Osteoblast (primary cell): ENCODE data around the gene GFRA1. TPM values are rescaled to one million over a fixed set of nuclear protein-coding genes. Genes with fewer than 3 reads are reported as not detected.

Experiments
- DNase-seq: peaks from one replicate; pipeline ENCODE4 v3.0.0; 2011; ENCODE audit warnings: low spot score, mixed read lengths; ENCODE audit not compliant: insufficient read length; ENCODE audit errors: missing footprints
- H2AFZ ChIP-seq: 2 replicates; pipeline ENCODE4 v1.6.0; 2011; ENCODE audit warnings: mild to moderate bottlenecking, low read length
- H3K27ac ChIP-seq: 2 replicates; pipeline ENCODE4 v1.5.1; 2011; ENCODE audit warnings: mild to moderate bottlenecking, low read depth, low read length, moderate library complexity
- H3K27me3 ChIP-seq: 2 replicates; pipeline ENCODE4 v1.6.0; 2012; ENCODE audit warnings: mild to moderate bottlenecking, control low read depth, inconsistent platforms, low read length, moderate library complexity; ENCODE audit not compliant: insufficient read depth
- H3K36me3 ChIP-seq: 2 replicates; pipeline ENCODE4 v1.5.1; 2011; ENCODE audit warnings: mild to moderate bottlenecking, low read length, control low read depth, moderate library complexity; ENCODE audit not compliant: insufficient read depth
- H3K4me1 ChIP-seq: 2 replicates; pipeline ENCODE4 v1.5.1; 2011; ENCODE audit warnings: mild to moderate bottlenecking, low read length, control low read depth, moderate library complexity; ENCODE audit not compliant: insufficient read depth
- H3K4me2 ChIP-seq: 2 replicates; pipeline ENCODE4 v1.6.0; 2011; ENCODE audit warnings: mild to moderate bottlenecking, low read length; ENCODE audit not compliant: insufficient read depth
- H3K4me3 ChIP-seq: fragments of 200-600 bp; sonication (generic); 3 replicates; pipeline ENCODE4 v1.5.1; 2012; ENCODE audit warnings: mild to moderate bottlenecking, low read length, inconsistent platforms; ENCODE audit not compliant: insufficient read depth
- H3K79me2 ChIP-seq: 2 replicates; pipeline ENCODE4 v1.6.0; 2012; ENCODE audit warnings: mild to moderate bottlenecking, low read length, control low read depth, inconsistent platforms; ENCODE audit not compliant: insufficient read depth
- H3K9me3 ChIP-seq: 2 replicates; pipeline ENCODE4 v1.5.1; 2011; ENCODE audit warnings: low read depth, low read length, control low read depth
- H4K20me1 ChIP-seq: 2 replicates; pipeline ENCODE4 v1.6.0; 2012; ENCODE audit warnings: mild to moderate bottlenecking, low read length, control low read depth; ENCODE audit not compliant: insufficient read depth
- total RNA-seq: library from RNA; depleted of rRNA; stranded (reverse); fragments of >200 nt; gene quantifications from 2 replicates; pipeline ENCODE4 v1.2.3, GENCODE V29; 2012
- TF ChIP-seq, protein P1 (sequence below): IDR thresholded peaks from 2 replicates; pipeline ENCODE4 v1.5.1; 2011; ENCODE audit warnings: mild to moderate bottlenecking, low read depth, low read length, moderate library complexity; ENCODE audit errors: extremely low read depth

GFRA1 gene
- total RNA-seq, 1 donor: 76.0 TPM

DNA sequence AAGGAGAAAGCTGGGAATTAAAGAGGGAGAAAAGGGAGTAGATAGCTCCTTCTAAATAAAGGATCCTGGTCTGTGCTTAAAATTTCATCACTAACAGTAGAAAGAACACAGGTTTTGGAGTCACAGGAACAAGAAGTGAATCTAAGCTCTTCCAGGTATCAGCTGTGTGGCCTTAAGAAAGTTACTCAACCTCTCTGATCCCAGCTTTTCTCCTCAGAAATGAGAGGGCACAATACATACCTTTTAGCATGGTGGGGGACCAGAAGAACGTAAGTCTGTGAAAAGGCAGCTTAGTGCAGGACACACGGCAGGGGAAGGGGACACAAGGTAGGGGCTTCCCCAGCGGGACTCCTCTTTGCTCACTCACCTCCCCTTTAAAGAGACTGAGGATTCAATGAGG, 13.4 kb downstream of the GFRA1 start:
- Histone ChIP-seq H3K36me3 (no peaks in the 10 kb centered on the region), H3K79me2 (no peaks in the 10 kb centered on the region), H3K9me3 (no peaks in the 10 kb centered on the region), H3K4me3 (no peak overlapping the region), H3K4me1 (no peaks in the 10 kb centered on the region), H4K20me1 (no peaks in the 10 kb centered on the region), H3K27ac (no peak overlapping the region), H3K27me3 (no peaks in the 10 kb centered on the region), H2AFZ (no peak overlapping the region), H3K4me2 (no peak overlapping the region)
- DNase-seq: no peak
- TF ChIP-seq, protein P1, sequence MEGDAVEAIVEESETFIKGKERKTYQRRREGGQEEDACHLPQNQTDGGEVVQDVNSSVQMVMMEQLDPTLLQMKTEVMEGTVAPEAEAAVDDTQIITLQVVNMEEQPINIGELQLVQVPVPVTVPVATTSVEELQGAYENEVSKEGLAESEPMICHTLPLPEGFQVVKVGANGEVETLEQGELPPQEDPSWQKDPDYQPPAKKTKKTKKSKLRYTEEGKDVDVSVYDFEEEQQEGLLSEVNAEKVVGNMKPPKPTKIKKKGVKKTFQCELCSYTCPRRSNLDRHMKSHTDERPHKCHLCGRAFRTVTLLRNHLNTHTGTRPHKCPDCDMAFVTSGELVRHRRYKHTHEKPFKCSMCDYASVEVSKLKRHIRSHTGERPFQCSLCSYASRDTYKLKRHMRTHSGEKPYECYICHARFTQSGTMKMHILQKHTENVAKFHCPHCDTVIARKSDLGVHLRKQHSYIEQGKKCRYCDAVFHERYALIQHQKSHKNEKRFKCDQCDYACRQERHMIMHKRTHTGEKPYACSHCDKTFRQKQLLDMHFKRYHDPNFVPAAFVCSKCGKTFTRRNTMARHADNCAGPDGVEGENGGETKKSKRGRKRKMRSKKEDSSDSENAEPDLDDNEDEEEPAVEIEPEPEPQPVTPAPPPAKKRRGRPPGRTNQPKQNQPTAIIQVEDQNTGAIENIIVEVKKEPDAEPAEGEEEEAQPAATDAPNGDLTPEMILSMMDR: no peak

DNA sequence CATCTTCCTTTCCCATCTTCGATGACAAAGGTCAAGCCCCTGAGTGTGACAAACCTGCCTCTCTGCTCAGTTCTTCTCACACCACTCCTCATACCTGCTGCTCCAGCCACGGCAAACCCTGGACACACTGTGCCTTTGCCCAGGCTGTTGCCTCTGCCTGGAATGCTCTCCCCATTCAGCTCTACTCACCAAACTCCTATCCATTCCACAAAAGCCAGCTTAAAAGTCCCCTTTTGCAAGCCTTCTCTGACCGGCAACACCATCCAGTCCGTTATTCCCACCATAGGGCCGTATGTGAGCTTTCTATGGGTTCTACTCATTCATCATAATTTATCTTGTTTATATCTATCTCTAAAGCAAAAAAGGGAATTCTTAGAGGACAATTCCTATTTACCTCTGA, 15.2 kb downstream of the GFRA1 start:
- TF ChIP-seq, protein P1: no peak
- H3K4me1 ChIP-seq: no peaks in the 10 kb centered on the region

DNA sequence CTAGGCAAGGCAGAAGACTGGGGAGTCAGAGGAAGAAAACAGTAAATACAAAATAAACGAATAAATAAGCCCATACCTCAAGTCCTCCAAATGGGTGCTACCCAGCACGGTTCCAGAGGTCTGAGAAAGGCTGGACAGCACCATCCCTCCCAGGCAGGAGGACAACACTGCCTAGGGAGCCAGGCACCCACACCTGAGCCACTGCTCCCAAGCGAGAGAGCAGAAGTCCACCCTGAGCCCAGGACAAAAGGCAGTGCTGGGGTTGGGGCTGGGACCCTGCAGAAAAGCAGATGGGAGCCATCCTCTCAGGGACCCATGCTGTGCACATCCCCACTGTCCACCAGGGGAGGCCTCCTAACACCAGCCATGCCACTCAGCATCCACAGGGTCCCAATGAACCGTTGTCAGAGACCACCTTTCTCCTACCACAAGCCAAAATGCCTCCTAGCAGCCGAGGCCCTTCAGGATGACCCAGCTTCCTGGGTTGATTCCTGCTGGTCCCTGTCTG, 16.2 kb downstream of the GFRA1 start:
- Histone ChIP-seq H3K27me3 (no peaks in the 10 kb centered on the region), H3K9me3 (no peaks in the 10 kb centered on the region), H3K4me1 (no peaks in the 10 kb centered on the region), H3K79me2 (no peaks in the 10 kb centered on the region), H3K36me3 (no peaks in the 10 kb centered on the region), H3K4me2 (no peak overlapping the region), H3K27ac (no peak overlapping the region), H3K4me3 (no peak overlapping the region), H4K20me1 (no peaks in the 10 kb centered on the region), H2AFZ (no peak overlapping the region)
- TF ChIP-seq, protein P1: no peak
- no peak for DNase-seq

More for the DNA sequence above, 15.2 kb downstream of the GFRA1 start:
- no peaks in the 10 kb centered on the region for H3K36me3 ChIP-seq
- no peak overlapping the region for H2AFZ ChIP-seq
- no peaks in the 10 kb centered on the region for H3K79me2 ChIP-seq
- no peaks in the 10 kb centered on the region for H4K20me1 ChIP-seq
- H3K4me2 ChIP-seq: no peak overlapping the region
- no peaks in the 10 kb centered on the region for H3K27me3 ChIP-seq
- no peaks in the 10 kb centered on the region for H3K9me3 ChIP-seq
- H3K4me3 ChIP-seq: no peak overlapping the region
- no peak overlapping the region for H3K27ac ChIP-seq
- DNase-seq: no peak

DNA sequence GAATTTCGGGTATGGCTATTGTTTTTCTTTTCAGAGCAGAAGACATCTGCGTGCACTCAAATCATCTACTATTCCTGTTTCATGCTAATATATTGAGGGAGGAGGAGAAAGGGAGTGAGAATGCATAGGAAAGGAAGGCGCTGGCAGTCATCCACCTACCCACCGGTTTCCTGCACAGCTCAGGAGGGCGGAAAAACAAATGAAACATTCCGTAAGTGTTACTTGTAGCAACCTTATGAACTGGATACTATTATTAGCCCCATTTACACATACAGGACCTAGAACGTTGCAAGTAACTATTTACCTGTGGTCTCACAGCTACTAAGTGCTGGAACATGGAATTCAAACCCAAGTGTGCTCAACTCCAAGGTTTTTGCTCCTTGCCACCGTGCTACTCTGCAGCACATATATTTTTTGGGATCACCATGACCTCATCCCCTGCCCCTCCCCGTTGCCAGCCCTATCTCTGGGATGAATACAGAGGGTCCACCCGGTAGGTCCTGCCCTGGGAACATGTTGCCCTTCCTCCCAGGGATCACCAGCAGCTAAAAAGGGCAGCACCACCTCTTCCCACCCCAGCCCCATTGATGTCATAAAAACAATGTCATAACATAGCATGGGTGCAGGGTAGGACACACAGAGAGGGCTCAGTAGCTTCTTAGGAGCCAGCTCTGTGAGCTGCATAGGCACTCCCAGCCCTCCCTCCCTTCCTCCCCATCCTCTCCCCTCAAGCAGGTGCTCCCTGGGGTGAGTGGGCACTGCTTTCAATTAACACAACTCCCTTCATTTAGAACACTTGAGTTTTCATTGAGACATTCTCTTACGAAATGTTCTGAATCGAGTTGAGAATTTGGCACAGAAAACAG, 16.9 kb downstream of the GFRA1 start:
- no peak for DNase-seq
- TF ChIP-seq, protein P1: no peak
- no peak overlapping the region for H3K27ac ChIP-seq
- no peaks in the 10 kb centered on the region for H4K20me1 ChIP-seq
- H3K4me2 ChIP-seq: no peak overlapping the region
- no peak overlapping the region for H3K4me3 ChIP-seq
- no peak overlapping the region for H2AFZ ChIP-seq
- H3K27me3 ChIP-seq: no peaks in the 10 kb centered on the region
- H3K4me1 ChIP-seq: no peaks in the 10 kb centered on the region
- no peaks in the 10 kb centered on the region for H3K79me2 ChIP-seq
- H3K9me3 ChIP-seq: no peaks in the 10 kb centered on the region
- H3K36me3 ChIP-seq: no peaks in the 10 kb centered on the region
